ENCODE results near the gene RYR3. TPM values are rescaled to one million over a fixed set of nuclear protein-coding genes. Genes with fewer than 3 reads are reported as not detected.
"Not testable (repeated sequence)": the region's sequence is repeated elsewhere in the genome, so short reads cannot be mapped to it uniquely, and the experiment has no call there.

RYR3 gene
- total RNA-seq, 1 experiment from 2014 or later: not detected

GRCh38 chr15:33813891-33814290, 503.1 kb downstream of the RYR3 start:
- no peaks in the 10 kb centered on the region for H3K9me3 ChIP-seq (ENCODE audit: low read depth, low read length, poor library complexity, severe bottlenecking)
- H3K27ac ChIP-seq (ENCODE audit: low read depth, low read length, poor library complexity, severe bottlenecking): no peak overlapping the region
- H3K27me3 ChIP-seq (replicated peaks; ENCODE audit: insufficient read depth, low read depth, low read length, poor library complexity): peaks cover 4% of the 10 kb centered on the region
- no peak overlapping the region for H3K4me3 ChIP-seq (ENCODE audit: low read depth, low read length, poor library complexity, severe bottlenecking)
- BruUV-seq (replicated peaks): no TSS peak
- TF ChIP-seq EZH2 (IDR thresholded peaks at IDR 0.05; ENCODE audit: borderline replicate concordance, low read depth, low read length, poor library complexity, severe bottlenecking) (no peak), CTCF (conservative IDR thresholded peaks at IDR 0.05; ENCODE audit: low read depth, low read length) (no peak)
- ChIA-PET CTCF (interaction anchor here (0.5 kb wide), 1 partner anchor 9 kb away, joined by 6 read pairs; no protein-coding TSS in a partner anchor), POLR2A (ENCODE audit: low non-redundant PET) (no interaction called here)
- H3K36me3 ChIP-seq (ENCODE audit: insufficient read depth, low read length, poor library complexity, severe bottlenecking): no peaks in the 10 kb centered on the region
- intact Hi-C loops (cut with micrococcal nuclease; ENCODE audit: unreplicated experiment): no loop called here
- no peaks in the 10 kb centered on the region for H3K4me1 ChIP-seq (ENCODE audit: insufficient read depth, low read length, poor library complexity, severe bottlenecking)
- no peak for DNase-seq (ENCODE audit: low spot score)

- H3K4me3 ChIP-seq (ENCODE audit: low read depth, low read length, poor library complexity, severe bottlenecking); POLR2A ChIA-PET (ENCODE audit: low non-redundant PET); CTCF ChIA-PET; BruUV-seq (replicated peaks); H3K36me3 ChIP-seq (ENCODE audit: insufficient read depth, low read length, poor library complexity, severe bottlenecking); H3K4me1 ChIP-seq (ENCODE audit: insufficient read depth, low read length, poor library complexity, severe bottlenecking); H3K27ac ChIP-seq (ENCODE audit: low read depth, low read length, poor library complexity, severe bottlenecking); H3K9me3 ChIP-seq (ENCODE audit: low read depth, low read length, poor library complexity, severe bottlenecking); DNase-seq (ENCODE audit: low spot score); intact Hi-C loops (cut with micrococcal nuclease; ENCODE audit: unreplicated experiment); H3K27me3 ChIP-seq (replicated peaks; ENCODE audit: insufficient read depth, low read depth, low read length, poor library complexity): not testable (repeated sequence)
Observed at GRCh38 chr15:33819499-33819898, 508.7 kb downstream of the RYR3 start.

GRCh38 chr15:33822479-33822878, 511.7 kb downstream of the RYR3 start:
- ChIA-PET CTCF (no interaction called here), POLR2A (ENCODE audit: low non-redundant PET) (no interaction called here)
- BruUV-seq (replicated peaks): no TSS peak
- TF ChIP-seq CTCF (conservative IDR thresholded peaks at IDR 0.05; ENCODE audit: low read depth, low read length) (no peak), EZH2 (IDR thresholded peaks at IDR 0.05; ENCODE audit: borderline replicate concordance, low read depth, low read length, poor library complexity, severe bottlenecking) (no peak)
- H3K9me3 ChIP-seq (ENCODE audit: low read depth, low read length, poor library complexity, severe bottlenecking): no peaks in the 10 kb centered on the region
- H3K36me3 ChIP-seq (ENCODE audit: insufficient read depth, low read length, poor library complexity, severe bottlenecking): no peaks in the 10 kb centered on the region
- H3K4me1 ChIP-seq (ENCODE audit: insufficient read depth, low read length, poor library complexity, severe bottlenecking): no peaks in the 10 kb centered on the region
- no peaks in the 10 kb centered on the region for H3K27me3 ChIP-seq (replicated peaks; ENCODE audit: insufficient read depth, low read depth, low read length, poor library complexity)
- H3K4me3 ChIP-seq (ENCODE audit: low read depth, low read length, poor library complexity, severe bottlenecking): no peak overlapping the region
- no peak for DNase-seq (ENCODE audit: low spot score)
- intact Hi-C loops (cut with micrococcal nuclease; ENCODE audit: unreplicated experiment): no loop called here
- H3K27ac ChIP-seq (ENCODE audit: low read depth, low read length, poor library complexity, severe bottlenecking): no peak overlapping the region

GRCh38 chr15:33823119-33823518, 512.4 kb downstream of the RYR3 start:
- no peak for TF ChIP-seq CTCF (conservative IDR thresholded peaks at IDR 0.05; ENCODE audit: low read depth, low read length)
- TF ChIP-seq EZH2 (IDR thresholded peaks at IDR 0.05; ENCODE audit: borderline replicate concordance, low read depth, low read length, poor library complexity, severe bottlenecking): no peak
- Histone ChIP-seq H3K27me3 (replicated peaks; ENCODE audit: insufficient read depth, low read depth, low read length, poor library complexity) (no peaks in the 10 kb centered on the region), H3K36me3 (ENCODE audit: insufficient read depth, low read length, poor library complexity, severe bottlenecking) (no peaks in the 10 kb centered on the region), H3K4me3 (ENCODE audit: low read depth, low read length, poor library complexity, severe bottlenecking) (no peak overlapping the region), H3K27ac (ENCODE audit: low read depth, low read length, poor library complexity, severe bottlenecking) (no peak overlapping the region), H3K4me1 (ENCODE audit: insufficient read depth, low read length, poor library complexity, severe bottlenecking) (no peaks in the 10 kb centered on the region), H3K9me3 (ENCODE audit: low read depth, low read length, poor library complexity, severe bottlenecking) (no peaks in the 10 kb centered on the region)
- BruUV-seq (replicated peaks): no TSS peak
- CTCF ChIA-PET: no interaction called here
- intact Hi-C loops (cut with micrococcal nuclease; ENCODE audit: unreplicated experiment): no loop called here
- no peak for DNase-seq (ENCODE audit: low spot score)
- POLR2A ChIA-PET (ENCODE audit: low non-redundant PET): no interaction called here

Measured in A673 (cell line).